GM12872 (cell line): ENCODE data around the gene ANXA2.

Experiments
- TF ChIP-seq, protein P1 (sequence below): IDR thresholded peaks from 3 replicates; pipeline ENCODE4 v1.5.1; 2011; ENCODE audit warnings: low read depth, mild to moderate bottlenecking, low read length, moderate library complexity; ENCODE audit not compliant: insufficient read depth

The ANXA2 gene

DNA sequence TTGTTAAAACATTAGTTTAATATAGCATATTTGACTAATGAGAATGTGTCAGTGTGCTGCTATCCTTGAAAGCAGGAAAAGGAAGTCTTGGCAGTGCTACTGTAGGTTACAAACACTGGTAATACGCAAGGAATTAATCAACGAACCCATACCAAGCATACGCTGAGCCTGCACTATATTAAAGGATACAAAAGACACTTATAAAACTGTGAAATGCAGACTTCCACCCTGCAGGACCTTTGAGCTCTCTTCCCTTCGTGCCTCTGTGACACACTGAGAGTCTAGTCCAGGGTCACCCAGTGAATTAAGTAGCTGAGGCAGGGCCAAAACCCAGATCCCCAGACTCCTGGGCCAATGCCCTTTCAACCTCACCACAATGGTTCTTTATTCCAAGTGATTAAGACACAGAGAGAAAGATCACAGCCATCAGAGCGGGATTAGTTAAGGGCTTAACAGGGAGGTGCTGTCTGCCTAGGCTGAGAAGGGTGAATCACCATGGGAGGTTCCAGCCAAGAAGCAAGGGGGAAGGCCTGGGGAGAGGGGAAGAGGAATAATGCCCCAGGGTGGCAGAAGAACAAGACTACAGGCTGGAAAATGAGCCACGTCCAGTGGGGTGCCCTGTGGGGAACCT, 6.8 kb downstream of the ANXA2 start:
- TF ChIP-seq, protein P1, sequence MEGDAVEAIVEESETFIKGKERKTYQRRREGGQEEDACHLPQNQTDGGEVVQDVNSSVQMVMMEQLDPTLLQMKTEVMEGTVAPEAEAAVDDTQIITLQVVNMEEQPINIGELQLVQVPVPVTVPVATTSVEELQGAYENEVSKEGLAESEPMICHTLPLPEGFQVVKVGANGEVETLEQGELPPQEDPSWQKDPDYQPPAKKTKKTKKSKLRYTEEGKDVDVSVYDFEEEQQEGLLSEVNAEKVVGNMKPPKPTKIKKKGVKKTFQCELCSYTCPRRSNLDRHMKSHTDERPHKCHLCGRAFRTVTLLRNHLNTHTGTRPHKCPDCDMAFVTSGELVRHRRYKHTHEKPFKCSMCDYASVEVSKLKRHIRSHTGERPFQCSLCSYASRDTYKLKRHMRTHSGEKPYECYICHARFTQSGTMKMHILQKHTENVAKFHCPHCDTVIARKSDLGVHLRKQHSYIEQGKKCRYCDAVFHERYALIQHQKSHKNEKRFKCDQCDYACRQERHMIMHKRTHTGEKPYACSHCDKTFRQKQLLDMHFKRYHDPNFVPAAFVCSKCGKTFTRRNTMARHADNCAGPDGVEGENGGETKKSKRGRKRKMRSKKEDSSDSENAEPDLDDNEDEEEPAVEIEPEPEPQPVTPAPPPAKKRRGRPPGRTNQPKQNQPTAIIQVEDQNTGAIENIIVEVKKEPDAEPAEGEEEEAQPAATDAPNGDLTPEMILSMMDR, result no peak

DNA sequence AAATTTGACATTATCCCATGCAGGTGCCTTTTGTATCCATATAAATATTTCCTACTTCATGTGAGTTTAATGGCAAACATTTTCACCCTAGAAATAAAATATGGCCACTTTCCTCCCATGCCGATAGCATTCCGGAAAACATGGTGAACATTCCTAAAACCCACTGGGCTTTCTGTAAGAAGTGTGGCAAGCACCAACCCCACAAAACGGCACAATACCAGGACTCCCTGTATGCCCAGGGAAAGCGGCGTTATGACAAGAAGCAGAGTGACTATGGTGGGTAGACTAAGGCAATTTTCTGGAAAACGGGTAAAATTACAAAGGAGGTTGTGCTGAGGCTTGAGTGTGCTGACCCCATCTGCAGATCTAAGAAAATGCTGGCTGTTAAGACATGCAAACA, 7.6 kb downstream of the ANXA2 start:
- TF ChIP-seq, protein P1, result no peak

DNA sequence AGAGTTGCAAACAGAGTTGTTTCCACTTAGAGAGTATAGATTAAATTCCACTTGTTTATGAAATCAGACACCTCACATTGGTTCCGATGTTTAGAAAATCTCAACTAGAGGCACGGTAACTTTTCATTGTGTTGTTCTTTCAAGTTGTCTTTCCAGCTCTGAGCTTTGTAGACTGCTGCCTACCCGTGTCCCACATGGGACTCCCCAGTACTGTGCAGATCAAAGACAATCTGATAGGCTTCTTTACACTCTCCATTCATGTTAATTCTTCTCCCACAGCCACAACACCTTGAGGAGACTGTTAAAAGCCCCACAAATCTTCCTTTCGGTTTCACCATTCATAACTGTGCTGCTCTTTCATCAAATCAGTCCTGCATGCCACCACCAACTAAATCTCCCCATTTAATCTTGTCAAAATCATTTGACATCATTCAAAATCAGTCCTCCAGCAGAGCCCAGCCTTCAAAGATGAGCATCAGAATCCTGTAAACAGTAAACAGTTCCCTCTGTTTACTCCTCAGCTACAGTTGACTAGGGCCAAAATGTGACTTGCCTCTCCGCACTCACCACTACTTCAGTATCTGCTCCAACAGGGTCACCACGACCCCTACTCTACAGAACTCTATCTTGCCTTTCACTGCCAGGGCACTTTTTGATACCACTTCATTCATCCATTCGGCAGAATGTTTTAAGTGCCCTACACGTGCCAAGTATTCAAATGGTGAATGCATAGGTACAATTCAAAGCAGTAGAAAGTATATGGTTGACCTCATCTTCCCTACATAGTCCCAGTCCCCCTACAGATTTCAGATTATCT, 8.3 kb downstream of the ANXA2 start:
- TF ChIP-seq, protein P1, result no peak

DNA sequence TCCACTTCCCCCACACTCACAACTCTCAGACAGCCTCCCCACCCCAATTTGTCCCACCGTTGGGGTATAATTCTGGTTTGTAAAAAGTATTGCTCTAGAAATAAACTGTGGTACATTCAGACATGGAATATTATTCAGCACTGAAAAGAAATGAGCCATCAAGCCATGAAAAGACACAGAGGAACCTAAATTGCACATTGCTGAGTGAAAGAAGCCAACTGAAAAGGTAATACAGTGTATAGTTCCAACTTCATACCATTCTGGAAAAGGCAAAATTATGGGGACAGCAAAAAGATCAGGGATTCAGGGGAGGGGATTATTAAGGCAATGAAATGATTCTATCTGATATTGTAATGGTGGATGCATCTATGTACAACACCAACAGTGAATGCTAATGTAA, 10.5 kb downstream of the ANXA2 start:
- TF ChIP-seq, protein P1, result no peak

DNA sequence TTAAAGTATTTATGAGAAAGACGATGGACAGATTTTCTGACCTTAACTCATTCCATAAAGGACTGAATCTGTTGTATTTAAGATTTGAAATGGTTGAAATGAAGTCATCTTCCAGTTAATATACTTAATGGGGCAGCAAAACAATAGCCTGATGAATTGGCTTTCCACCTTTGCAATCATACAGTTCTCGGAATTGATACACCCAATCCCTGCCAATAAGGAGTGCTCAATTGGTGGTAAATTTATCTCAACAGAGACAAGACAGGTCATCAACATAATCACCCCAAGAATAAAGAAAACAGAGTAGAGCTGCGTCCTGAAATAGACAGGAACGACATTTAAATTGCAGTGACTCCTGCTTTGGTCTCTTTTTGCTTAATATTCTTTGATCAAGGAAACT, 11.2 kb downstream of the ANXA2 start:
- TF ChIP-seq, protein P1, result no peak

DNA sequence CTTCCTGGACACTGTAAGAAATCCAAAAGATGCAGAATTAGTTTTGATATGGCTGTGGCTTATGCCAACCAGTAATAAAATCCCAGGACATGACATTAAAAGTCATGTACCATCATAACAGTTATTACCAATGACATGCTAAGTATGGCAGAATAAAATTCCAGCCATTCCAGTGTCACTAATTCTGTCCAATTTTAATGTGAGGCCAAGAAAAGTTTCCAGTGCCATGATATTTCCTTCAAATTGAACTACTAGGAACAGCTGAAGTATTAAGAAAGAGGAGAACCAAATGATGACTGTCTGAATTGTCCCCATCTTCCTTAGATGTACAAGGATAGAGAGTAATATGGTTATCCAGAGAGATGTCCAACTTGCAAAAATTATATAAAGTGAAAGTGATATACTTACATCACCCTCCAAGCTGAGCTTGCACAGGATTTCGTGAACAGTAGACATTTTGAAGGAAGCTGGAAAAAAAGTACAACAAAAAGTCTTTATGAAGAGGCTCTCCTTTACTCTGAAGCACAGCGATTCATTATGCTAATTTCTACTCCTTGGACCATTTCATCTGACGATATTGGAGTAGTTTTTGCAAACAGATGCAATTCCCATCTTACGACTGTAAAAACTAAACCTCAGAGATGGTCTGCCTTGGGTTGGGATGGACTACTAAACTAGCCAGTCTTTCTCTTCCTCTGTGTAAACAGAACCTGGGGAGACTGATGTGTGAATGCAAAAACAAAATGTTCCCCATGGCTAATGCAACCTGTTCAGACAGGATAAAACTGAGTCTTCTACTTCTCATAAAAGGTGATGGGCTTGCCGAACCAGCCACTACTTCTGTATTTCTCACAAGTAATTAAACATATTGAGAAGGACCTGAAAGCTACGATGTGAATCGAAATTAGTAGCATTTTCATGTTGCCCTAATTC, 11.9 kb downstream of the ANXA2 start:
- TF ChIP-seq, protein P1, result no peak
